Raji (cell line): ENCODE results near the gene GPNMB.
A peak's percentile ranks its signal among the peaks of the same experiment; 100 is the strongest.

ENCODE experiments used
- POLR2A ChIP-seq: IDR thresholded peaks from 2 replicates; pipeline ENCODE4 v1.6.1; 2011; ENCODE audit warnings: low read depth, low read length, control low read depth; ENCODE audit not compliant: insufficient read depth

Gene GPNMB

GRCh38 chr7:23284871-23285270 lies 38.3 kb downstream of the GPNMB start:
- TF ChIP-seq POLR2A, result no peak

GRCh38 chr7:23285657-23286646 lies 39.4 kb downstream of the GPNMB start:
- no peak for TF ChIP-seq POLR2A

- no peak for TF ChIP-seq POLR2A
Measured at GRCh38 chr7:23287612-23288011, 41.0 kb downstream of the GPNMB start.

- TF ChIP-seq POLR2A, result no peak
Measured at GRCh38 chr7:23290993-23291392, 44.4 kb downstream of the GPNMB start.

- TF ChIP-seq POLR2A, result no peak
Measured at GRCh38 chr7:23291957-23292560, 45.5 kb downstream of the GPNMB start.

- no peak for TF ChIP-seq POLR2A
Measured at GRCh38 chr7:23292623-23293022, 46.0 kb downstream of the GPNMB start.

- no peak for TF ChIP-seq POLR2A
Measured at GRCh38 chr7:23293500-23294073, 47.0 kb downstream of the GPNMB start.

GRCh38 chr7:23294549-23295400 lies 48.2 kb downstream of the GPNMB start:
- no peak for TF ChIP-seq POLR2A

GRCh38 chr7:23295401-23295697 lies 48.8 kb downstream of the GPNMB start:
- no peak for TF ChIP-seq POLR2A

- no peak for TF ChIP-seq POLR2A
Measured at GRCh38 chr7:23298141-23298881, 51.7 kb downstream of the GPNMB start.

GRCh38 chr7:23298885-23299769 lies 52.6 kb downstream of the GPNMB start, which contains the start of gene MALSU1:
TSS of gene MALSU1 (plus strand) at chr7:23299339. CDS start at chr7:23299353, 14 bp downstream.
- peak; percentile 97 for TF ChIP-seq POLR2A

GRCh38 chr7:23299770-23300300 lies 53.3 kb downstream of the GPNMB start:
- TF ChIP-seq POLR2A, result no peak

GRCh38 chr7:23306936-23307521 lies 60.5 kb downstream of the GPNMB start:
- no peak for TF ChIP-seq POLR2A
